OCI-LY7 (cell line): Measurements from ENCODE around the gene ALG14. TPM values are rescaled to one million over a fixed set of nuclear protein-coding genes. Genes with fewer than 3 reads are reported as not detected.
"Not testable (repeated sequence)": the region's sequence is repeated elsewhere in the genome, so short reads cannot be mapped to it uniquely, and the experiment has no call there.

Experiments
- BruUV-seq: library from RNA; stranded (reverse); fragments of 400-500 nt; replicated peaks from 2 replicates; lab custom pipeline; 2021; lab: Mats Ljungman, UMichigan
- CTCF ChIA-PET: fragments of 300-600 bp; sonication (Branson Sonifier 250); formaldehyde crosslinking; loops from one replicate; lab custom pipeline; 2022; ENCODE audit warnings: antibody characterized with exemption; ENCODE audit not compliant: unreplicated experiment; lab: Charles Lee
- POLR2A ChIA-PET: fragments of 300-600 bp; sonication (Branson Sonifier 250); formaldehyde crosslinking; loops from one replicate; lab custom pipeline; 2022; ENCODE audit warnings: antibody characterized with exemption; lab: Charles Lee
- DNase-seq: peaks from one replicate; pipeline ENCODE4 v3.0.0-alpha.2; 2015; ENCODE audit warnings: low spot score
- H2AFZ ChIP-seq: fragments of 200-600 bp; sonication (generic), shearing (Covaris generic); 2 replicates; pipeline ENCODE4 v1.6.1; 2014; ENCODE audit warnings: mild to moderate bottlenecking, antibody characterized with exemption, low read length, moderate library complexity
- H3K27ac ChIP-seq: fragments of 200-600 bp; sonication (generic); 2 replicates; pipeline ENCODE4 v1.5.1; 2014; ENCODE audit warnings: mixed run types, low read depth, mild to moderate bottlenecking, moderate library complexity, low read length, inconsistent platforms; ENCODE audit not compliant: poor library complexity, severe bottlenecking
- H3K36me3 ChIP-seq: fragments of 200-600 bp; sonication (generic); 2 replicates; pipeline ENCODE4 v1.6.1; 2014; ENCODE audit warnings: mild to moderate bottlenecking, antibody characterized with exemption, low read length, moderate library complexity, mixed read lengths; ENCODE audit not compliant: insufficient read depth
- H3K4me1 ChIP-seq: fragments of 200-600 bp; sonication (generic); 2 replicates; pipeline ENCODE4 v1.5.1; 2014; ENCODE audit warnings: mild to moderate bottlenecking, low read length; ENCODE audit not compliant: insufficient read depth, poor library complexity, severe bottlenecking
- H3K4me2 ChIP-seq: fragments of 200-600 bp; sonication (generic); 2 replicates; pipeline ENCODE4 v1.6.1; 2014; ENCODE audit warnings: mild to moderate bottlenecking, low read length
- H3K4me3 ChIP-seq: fragments of 200-600 bp; sonication (generic); 2 replicates; pipeline ENCODE4 v1.5.1; 2014; ENCODE audit warnings: mild to moderate bottlenecking, low read depth, low read length; ENCODE audit not compliant: poor library complexity, severe bottlenecking
- H3K79me2 ChIP-seq: fragments of 200-600 bp; sonication (generic); 2 replicates; pipeline ENCODE4 v1.6.1; 2016; ENCODE audit warnings: low read depth, mild to moderate bottlenecking, low read length, moderate library complexity, mixed read lengths; ENCODE audit not compliant: insufficient read depth
- H3K9me2 ChIP-seq: fragments of 200-600 bp; sonication (generic); 2 replicates; pipeline ENCODE4 v1.6.1; 2016; ENCODE audit warnings: mild to moderate bottlenecking, low read length, mixed read lengths; ENCODE audit not compliant: insufficient read depth
- H3K9me3 ChIP-seq: fragments of 200-600 bp; sonication (generic); 2 replicates; pipeline ENCODE4 v1.6.1; 2014; ENCODE audit warnings: mild to moderate bottlenecking, mixed run types, low read length, mixed read lengths
- H4K20me1 ChIP-seq: fragments of 200-600 bp; sonication (generic); 2 replicates; pipeline ENCODE4 v1.6.1; 2014; ENCODE audit warnings: mild to moderate bottlenecking, antibody characterized with exemption, low read length, moderate library complexity, mixed read lengths; ENCODE audit not compliant: insufficient read depth
- CTCF ChIP-seq: fragments of 200-600 bp; sonication (generic); conservative IDR thresholded peaks from 2 replicates; pipeline ENCODE4 v1.5.1; 2014; ENCODE audit warnings: mild to moderate bottlenecking, antibody characterized with exemption, low read length, moderate library complexity, mixed read lengths
- EZH2phosphoT487 ChIP-seq: fragments of 200-600 bp; sonication (generic); IDR thresholded peaks from 2 replicates; pipeline ENCODE4 v1.6.1; 2018; ENCODE audit warnings: low read depth, borderline replicate concordance, mild to moderate bottlenecking, mixed run types, antibody characterized with exemption, low read length, moderate library complexity, mixed read lengths
- intact Hi-C: fragments of 100-400 bp; cut with micrococcal nuclease; formaldehyde crosslinking; loops from one replicate; pipeline ENCODE4 v1.10.0; 2022; ENCODE audit not compliant: unreplicated experiment
- total RNA-seq, 2 experiments: library from RNA; depleted of rRNA in 1 of 2; stranded (reverse); fragments of >200 nt in 1 of 2; shearing (Covaris generic) in 1 of 2; gene quantifications; 2 replicates each; pipeline ENCODE4 v1.2.3, GENCODE V29; 2014 to 2022

The ALG14 gene
- total RNA-seq, 2 experiments from 2014 or later = 1.6 to 8.3 TPM

- no peaks in the 10 kb centered on the region for H3K79me2 ChIP-seq
- H3K36me3 ChIP-seq = no peaks in the 10 kb centered on the region
- H3K9me3 ChIP-seq = no peaks in the 10 kb centered on the region
- no peaks in the 10 kb centered on the region for H3K9me2 ChIP-seq
- ChIA-PET CTCF (no interaction called here), POLR2A (interaction anchor here (0.6 to 0.8 kb wide), 4 partner anchors 10 to 563 kb away, joined by 3 to 6 read pairs (median 3); no protein-coding TSS in a partner anchor)
- no peak for DNase-seq
- H3K4me1 ChIP-seq = no peaks in the 10 kb centered on the region
- TF ChIP-seq EZH2phosphoT487 (no peak), CTCF (no peak)
- intact Hi-C loops = no loop called here
- no peak overlapping the region for H3K4me3 ChIP-seq
- H3K27ac ChIP-seq = no peak overlapping the region
- no peak overlapping the region for H2AFZ ChIP-seq
- H4K20me1 ChIP-seq = no peaks in the 10 kb centered on the region
- no TSS peak for BruUV-seq
- no peak overlapping the region for H3K4me2 ChIP-seq
Observed at GRCh38 chr1:94999456-95000131, 73.2 kb downstream of the ALG14 start.

GRCh38 chr1:94998748-94999147, 74.0 kb downstream of the ALG14 start:
- Histone ChIP-seq H4K20me1 (no peaks in the 10 kb centered on the region), H3K9me3 (no peaks in the 10 kb centered on the region), H3K36me3 (no peaks in the 10 kb centered on the region), H3K27ac (no peak overlapping the region), H2AFZ (no peak overlapping the region), H3K4me1 (no peaks in the 10 kb centered on the region), H3K9me2 (no peaks in the 10 kb centered on the region), H3K4me2 (no peak overlapping the region), H3K4me3 (no peak overlapping the region), H3K79me2 (no peaks in the 10 kb centered on the region)
- BruUV-seq = no TSS peak
- intact Hi-C loops = no loop called here
- CTCF ChIA-PET = no interaction called here
- TF ChIP-seq CTCF (no peak), EZH2phosphoT487 (no peak)
- DNase-seq = no peak
- POLR2A ChIA-PET = interaction anchor here (0.6 kb wide), 2 partner anchors 20 to 842 kb away, joined by 4 to 6 read pairs; no protein-coding TSS in a partner anchor

- no peaks in the 10 kb centered on the region for H3K9me2 ChIP-seq
- no peak for DNase-seq
- H3K79me2 ChIP-seq = no peaks in the 10 kb centered on the region
- no peak for TF ChIP-seq CTCF
- no peak for TF ChIP-seq EZH2phosphoT487
- H3K9me3 ChIP-seq = no peaks in the 10 kb centered on the region
- no peaks in the 10 kb centered on the region for H4K20me1 ChIP-seq
- no peaks in the 10 kb centered on the region for H3K4me1 ChIP-seq
- CTCF ChIA-PET = no interaction called here
- H3K4me3 ChIP-seq = no peak overlapping the region
- H3K27ac ChIP-seq = no peak overlapping the region
- H2AFZ ChIP-seq = no peak overlapping the region
- BruUV-seq = no TSS peak
- intact Hi-C loops = no loop called here
- H3K4me2 ChIP-seq = no peak overlapping the region
- POLR2A ChIA-PET = interaction anchor here (0.6 kb wide), 1 partner anchor 19 kb away, joined by 4 read pairs; no protein-coding TSS in a partner anchor
- no peaks in the 10 kb centered on the region for H3K36me3 ChIP-seq
Observed at GRCh38 chr1:94998114-94998513, 74.6 kb downstream of the ALG14 start.

- H3K4me3 ChIP-seq, H3K4me2 ChIP-seq, CTCF ChIA-PET, H3K4me1 ChIP-seq, DNase-seq, H4K20me1 ChIP-seq, H3K79me2 ChIP-seq, BruUV-seq, H3K27ac ChIP-seq, intact Hi-C loops, H3K9me2 ChIP-seq, H3K36me3 ChIP-seq, H3K9me3 ChIP-seq, H2AFZ ChIP-seq: not testable (repeated sequence)
- POLR2A ChIA-PET = interaction anchor here (0.7 to 1.0 kb wide), 2 partner anchors 30 to 43 kb away, joined by 3 read pairs; no protein-coding TSS in a partner anchor
Observed at GRCh38 chr1:94995536-94995935, 77.2 kb downstream of the ALG14 start.
